NB4 (cell line): ENCODE data around the gene ARHGEF17.
A peak's percentile ranks its signal among the peaks of the same experiment; 100 is the strongest.

Experiments used
- DNase-seq: peaks from one replicate; pipeline ENCODE4 v3.0.0; 2010; ENCODE audit warnings: low read depth
- H3K4me3 ChIP-seq: one replicate; pipeline ENCODE4 v1.5.1; 2011; ENCODE audit warnings: mild to moderate bottlenecking, low read depth, low read length, moderate library complexity
- MYC ChIP-seq: IDR thresholded peaks from 2 replicates; pipeline ENCODE4 v1.6.1; 2011; ENCODE audit warnings: low read depth, low read length
- POLR2A ChIP-seq: IDR thresholded peaks from 2 replicates; pipeline ENCODE4 v1.6.1; 2011; ENCODE audit warnings: mild to moderate bottlenecking; ENCODE audit not compliant: insufficient read length; ENCODE audit errors: extremely low read depth
- TF ChIP-seq, protein P1 (sequence below): IDR thresholded peaks from one replicate; pipeline ENCODE4 v1.5.1; 2012; ENCODE audit warnings: low read depth, low read length
- TF ChIP-seq, protein P2 (sequence below): IDR thresholded peaks from 2 replicates; pipeline ENCODE4 v1.6.1; 2011; ENCODE audit warnings: low read depth, low read length

Gene ARHGEF17

DNA sequence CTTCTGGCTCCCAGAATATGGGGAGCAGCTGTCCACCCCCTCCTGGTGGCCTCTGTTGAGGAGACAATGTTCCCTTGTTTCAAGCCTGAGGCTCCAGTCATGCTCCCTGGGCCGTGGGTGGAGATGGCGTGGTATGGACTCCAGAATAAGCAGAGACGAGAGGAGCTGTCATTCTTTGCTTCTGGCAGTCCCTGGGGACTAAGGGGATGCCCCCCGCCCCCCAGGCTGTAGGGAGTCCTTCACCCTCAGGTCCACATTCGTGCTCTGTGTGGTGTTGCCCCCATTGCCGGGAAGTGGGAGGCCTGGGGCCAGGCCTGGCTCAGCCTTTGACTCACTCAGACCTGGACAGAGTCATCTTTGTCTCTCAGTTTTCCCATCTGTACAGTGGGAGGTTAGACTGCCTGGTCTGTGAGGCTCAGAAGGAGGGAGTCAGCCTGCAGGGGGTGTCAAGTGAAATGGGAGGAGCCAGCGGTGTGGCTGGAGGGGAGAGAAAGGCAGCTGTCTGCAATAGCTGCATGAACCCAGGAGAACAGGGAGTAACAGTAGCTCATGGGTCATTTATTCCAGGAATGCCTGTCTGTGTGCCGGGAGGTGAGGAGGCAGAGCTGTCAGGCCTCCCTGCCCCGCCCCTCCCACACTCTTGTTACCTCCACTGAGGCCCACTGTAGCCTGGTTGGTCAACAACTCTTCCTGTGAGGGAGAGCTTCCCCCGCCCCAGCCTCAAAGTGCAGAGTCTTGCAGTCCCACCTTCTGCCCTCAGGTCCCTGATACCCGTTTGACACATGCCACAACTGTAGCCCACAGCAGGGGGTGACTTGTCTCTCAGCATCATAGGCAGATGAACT is 6.3 kb downstream of the ARHGEF17 start:
- no peak for TF ChIP-seq MYC
- TF ChIP-seq POLR2A = no peak
- TF ChIP-seq, protein P1, sequence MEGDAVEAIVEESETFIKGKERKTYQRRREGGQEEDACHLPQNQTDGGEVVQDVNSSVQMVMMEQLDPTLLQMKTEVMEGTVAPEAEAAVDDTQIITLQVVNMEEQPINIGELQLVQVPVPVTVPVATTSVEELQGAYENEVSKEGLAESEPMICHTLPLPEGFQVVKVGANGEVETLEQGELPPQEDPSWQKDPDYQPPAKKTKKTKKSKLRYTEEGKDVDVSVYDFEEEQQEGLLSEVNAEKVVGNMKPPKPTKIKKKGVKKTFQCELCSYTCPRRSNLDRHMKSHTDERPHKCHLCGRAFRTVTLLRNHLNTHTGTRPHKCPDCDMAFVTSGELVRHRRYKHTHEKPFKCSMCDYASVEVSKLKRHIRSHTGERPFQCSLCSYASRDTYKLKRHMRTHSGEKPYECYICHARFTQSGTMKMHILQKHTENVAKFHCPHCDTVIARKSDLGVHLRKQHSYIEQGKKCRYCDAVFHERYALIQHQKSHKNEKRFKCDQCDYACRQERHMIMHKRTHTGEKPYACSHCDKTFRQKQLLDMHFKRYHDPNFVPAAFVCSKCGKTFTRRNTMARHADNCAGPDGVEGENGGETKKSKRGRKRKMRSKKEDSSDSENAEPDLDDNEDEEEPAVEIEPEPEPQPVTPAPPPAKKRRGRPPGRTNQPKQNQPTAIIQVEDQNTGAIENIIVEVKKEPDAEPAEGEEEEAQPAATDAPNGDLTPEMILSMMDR = no peak
- no peak overlapping the region for H3K4me3 ChIP-seq
- peak; percentile 69 for DNase-seq

DNA sequence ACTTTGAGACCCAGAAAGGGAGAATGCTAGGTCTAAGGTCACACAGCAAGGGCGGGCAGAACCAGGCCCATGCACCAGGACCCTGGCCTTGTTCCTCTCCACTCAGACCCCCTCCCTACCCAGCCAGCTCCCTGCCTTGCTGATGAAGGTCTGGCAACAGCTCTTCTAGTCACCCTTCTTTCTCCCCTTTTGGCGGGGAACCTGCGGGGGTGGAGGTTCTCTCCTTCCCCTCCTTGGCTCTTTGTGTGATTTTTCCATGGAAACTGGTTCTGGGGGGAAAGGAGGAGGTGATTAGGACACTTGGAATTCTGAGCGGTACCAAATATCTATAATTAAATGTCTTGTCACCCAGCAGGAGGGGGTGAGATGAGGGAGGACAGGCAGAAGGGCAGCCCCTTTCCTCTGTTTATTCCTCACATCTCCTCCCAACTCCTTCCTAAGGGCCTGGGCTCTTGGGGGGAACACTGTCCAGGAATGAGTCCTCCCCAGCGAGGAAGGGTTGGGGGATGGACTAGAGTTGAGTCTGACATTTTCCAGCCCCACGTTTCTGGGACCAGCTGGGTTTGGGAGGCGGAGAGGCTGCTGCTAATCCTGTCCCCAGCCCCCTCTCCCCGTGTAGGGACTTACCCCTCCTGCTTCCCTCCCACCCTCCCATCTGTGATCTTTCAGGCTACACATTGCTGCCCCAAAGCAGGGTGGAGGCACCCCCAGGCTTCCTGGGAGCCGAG is 7.4 kb downstream of the ARHGEF17 start:
- no peak overlapping the region for H3K4me3 ChIP-seq
- DNase-seq = no peak

DNA sequence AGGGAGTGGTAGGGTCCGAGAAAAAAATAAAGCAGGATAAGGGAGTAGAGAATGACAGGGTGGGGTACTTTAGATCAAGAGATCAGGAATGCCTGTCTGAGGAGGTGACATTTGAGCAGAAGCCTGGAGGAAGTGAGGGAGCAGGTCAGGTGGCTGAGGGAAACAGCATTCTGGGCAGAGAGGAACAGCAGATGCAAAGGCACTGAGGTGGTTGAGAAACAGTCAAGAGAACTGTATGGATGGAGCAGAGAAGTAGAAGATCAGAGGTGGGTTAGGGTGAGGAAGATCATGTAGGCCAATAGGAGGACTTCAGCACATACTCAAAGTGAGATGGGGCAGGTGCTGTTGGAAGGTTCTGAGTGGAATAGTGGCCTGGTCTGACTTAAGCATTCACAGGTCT is 8.3 kb downstream of the ARHGEF17 start:
- TF ChIP-seq, protein P2, sequence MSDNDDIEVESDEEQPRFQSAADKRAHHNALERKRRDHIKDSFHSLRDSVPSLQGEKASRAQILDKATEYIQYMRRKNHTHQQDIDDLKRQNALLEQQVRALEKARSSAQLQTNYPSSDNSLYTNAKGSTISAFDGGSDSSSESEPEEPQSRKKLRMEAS = no peak
- TF ChIP-seq POLR2A (no peak), MYC (no peak)
- TF ChIP-seq, protein P1 = no peak
- DNase-seq = no peak
- H3K4me3 ChIP-seq = no peak overlapping the region

More for the DNA sequence above, 7.4 kb downstream of the ARHGEF17 start:
- TF ChIP-seq POLR2A (no peak), MYC (no peak)
- TF ChIP-seq, protein P2 = no peak
- TF ChIP-seq, protein P1 = no peak

DNA sequence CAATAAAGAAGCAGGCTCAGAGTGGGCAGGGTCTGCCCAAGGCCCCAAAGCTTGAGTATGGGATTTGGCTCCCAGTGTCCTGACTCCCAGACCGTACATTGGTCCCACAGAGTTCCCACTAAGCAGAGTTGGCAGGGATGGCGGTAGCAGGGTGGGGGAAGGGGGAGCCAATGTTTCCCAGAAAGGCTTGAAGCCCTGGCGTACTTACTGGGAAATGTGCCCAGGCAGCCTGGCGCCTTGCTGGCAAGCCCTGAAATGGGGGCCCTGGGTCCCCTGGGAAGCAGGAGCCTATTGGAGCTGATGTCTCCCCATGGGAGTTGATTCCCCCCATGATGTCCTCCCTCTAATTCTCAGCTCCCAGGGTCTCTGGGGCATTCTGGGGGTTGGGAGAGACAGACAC is 9.3 kb downstream of the ARHGEF17 start:
- DNase-seq = no peak
- TF ChIP-seq MYC (no peak), POLR2A (no peak)
- TF ChIP-seq, protein P2 = no peak
- TF ChIP-seq, protein P1 = no peak
- no peak overlapping the region for H3K4me3 ChIP-seq

DNA sequence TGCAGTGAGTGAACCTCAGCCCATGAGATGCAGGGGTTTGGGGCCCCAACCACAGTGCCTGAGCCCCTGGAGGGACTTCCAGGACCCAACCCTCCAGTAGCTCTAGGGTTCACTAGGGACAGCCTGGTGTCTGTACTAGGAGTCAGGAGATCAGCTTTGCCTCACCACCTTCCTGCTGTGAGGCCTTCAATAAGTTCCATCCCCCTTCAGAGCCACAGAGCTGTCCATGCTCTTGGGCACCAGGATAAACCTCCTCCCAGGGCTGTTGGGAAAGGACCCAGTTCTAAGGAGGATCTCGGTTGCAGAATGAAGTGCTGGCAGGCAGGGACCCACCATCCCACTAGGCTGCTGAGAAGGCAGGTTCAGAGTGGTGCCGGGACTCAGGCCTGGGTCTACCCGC is 9.7 kb downstream of the ARHGEF17 start:
- TF ChIP-seq POLR2A = no peak
- TF ChIP-seq, protein P1 = no peak
- TF ChIP-seq, protein P2 = no peak
- TF ChIP-seq MYC = no peak
- no peak overlapping the region for H3K4me3 ChIP-seq
- no peak for DNase-seq
